HTR-8/SVneo (cell line): ENCODE measurements around the gene HBG2.
"Not testable (repeated sequence)": the region's sequence is repeated elsewhere in the genome, so short reads cannot be mapped to it uniquely, and the experiment has no call there.

Experiments
- DNase-seq: peaks from one replicate; pipeline ENCODE4 v3.0.0; 2011; ENCODE audit warnings: low spot score, mixed read lengths; ENCODE audit not compliant: insufficient read length
- FAIRE-seq: peaks from 2 replicates; lab custom pipeline; 2011; peaks lifted over from hg19 to GRCh38; lab: Jason Lieb, UNC

The HBG2 gene

DNA sequence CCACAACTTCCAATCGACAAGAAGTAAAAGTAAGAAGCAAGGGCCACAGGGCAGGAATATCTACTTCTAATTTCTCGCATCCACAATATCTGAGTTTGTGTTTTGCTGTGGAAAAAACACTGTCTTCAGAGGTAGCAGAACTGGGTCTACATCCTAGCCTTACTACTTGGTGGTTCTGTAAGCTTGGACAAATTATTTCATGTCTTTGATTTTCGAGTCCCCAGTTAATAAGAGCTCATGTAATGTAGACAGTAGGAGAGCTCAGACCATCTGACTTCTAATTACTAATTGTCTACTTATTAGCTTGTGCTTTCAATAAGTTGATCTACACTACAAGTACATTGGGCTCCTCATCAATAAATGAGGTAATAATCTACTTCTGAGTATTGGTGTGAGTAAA is 28.5 kb upstream of the HBG2 start:
- FAIRE-seq (no peak), DNase-seq (no peak)

DNA sequence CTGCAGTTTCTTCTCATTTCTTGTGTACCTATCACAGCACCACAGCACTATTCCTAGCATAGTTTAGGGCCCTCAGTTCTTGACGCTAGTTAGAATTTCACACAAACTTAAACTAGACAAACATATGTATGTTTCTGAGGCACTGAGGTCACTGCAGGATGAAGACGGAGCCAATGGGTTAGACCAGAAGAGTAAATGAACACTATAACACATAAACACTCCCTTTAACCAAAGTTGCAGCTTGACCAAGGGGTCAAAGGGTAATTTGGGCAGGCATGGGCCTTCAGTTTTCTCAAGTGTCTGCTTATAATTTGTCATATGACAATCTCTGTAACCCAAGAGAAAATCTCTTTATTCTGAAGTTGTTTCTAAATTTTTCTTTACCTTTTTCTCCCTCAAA is 28.0 kb upstream of the HBG2 start:
- no peak for DNase-seq
- FAIRE-seq = no peak

DNA sequence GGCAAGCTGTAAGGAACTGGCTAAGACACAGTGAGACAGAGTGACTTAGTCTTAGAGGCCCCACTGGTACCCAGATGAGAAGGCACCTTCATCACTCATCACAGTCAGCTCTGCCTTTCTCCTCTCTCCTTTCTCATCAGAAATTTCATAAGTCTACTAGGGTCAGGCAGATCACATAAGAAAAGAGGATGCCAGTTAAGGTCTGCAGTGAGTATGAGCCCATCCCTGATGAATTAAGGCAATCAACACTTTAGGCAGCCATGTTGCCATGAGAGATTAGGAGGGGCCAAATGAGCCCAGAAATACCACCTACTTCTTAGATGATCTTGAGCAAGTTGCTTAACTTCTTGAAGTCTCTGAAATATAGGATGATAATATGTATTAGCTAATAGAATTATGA is 27.0 kb upstream of the HBG2 start:
- FAIRE-seq (no peak), DNase-seq (no peak)

DNA sequence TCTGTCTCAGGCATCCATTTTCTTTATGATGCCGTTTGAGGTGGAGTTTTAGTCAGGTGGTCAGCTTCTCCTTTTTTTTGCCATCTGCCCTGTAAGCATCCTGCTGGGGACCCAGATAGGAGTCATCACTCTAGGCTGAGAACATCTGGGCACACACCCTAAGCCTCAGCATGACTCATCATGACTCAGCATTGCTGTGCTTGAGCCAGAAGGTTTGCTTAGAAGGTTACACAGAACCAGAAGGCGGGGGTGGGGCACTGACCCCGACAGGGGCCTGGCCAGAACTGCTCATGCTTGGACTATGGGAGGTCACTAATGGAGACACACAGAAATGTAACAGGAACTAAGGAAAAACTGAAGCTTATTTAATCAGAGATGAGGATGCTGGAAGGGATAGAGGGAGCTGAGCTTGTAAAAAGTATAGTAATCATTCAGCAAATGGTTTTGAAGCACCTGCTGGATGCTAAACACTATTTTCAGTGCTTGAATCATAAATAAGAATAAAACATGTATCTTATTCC is 26.1 kb upstream of the HBG2 start:
- FAIRE-seq = no peak
- DNase-seq = peak; percentile 78

DNA sequence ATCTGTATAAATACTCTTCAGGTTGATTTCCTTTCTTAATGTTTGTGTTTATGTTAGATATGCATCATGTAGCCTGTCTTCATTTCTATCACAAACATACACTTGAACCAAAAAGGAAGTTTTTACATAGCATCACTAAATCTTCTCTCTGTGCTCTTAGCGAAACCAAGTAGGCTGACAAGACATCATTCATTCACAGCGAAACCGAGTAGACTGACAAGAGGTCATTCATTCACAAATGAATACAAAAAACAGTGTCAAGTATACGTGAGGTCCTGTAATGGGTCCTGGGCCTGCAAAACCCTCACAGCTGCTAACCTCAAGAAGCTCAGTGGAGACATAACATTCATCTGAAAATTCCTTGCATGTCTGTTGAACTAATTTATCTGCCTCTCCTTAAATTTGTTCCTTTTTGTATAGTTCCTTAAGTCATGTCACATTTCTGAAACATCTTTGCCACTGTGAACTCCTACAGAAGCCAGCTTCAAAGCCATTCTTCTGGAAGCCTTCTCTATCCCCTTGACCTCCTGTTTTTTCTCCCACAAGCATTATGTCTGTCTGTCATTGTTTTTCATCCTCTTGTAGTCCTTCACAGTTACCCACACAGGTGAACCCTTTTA is 25.0 kb upstream of the HBG2 start:
- FAIRE-seq (no peak), DNase-seq (no peak)

DNA sequence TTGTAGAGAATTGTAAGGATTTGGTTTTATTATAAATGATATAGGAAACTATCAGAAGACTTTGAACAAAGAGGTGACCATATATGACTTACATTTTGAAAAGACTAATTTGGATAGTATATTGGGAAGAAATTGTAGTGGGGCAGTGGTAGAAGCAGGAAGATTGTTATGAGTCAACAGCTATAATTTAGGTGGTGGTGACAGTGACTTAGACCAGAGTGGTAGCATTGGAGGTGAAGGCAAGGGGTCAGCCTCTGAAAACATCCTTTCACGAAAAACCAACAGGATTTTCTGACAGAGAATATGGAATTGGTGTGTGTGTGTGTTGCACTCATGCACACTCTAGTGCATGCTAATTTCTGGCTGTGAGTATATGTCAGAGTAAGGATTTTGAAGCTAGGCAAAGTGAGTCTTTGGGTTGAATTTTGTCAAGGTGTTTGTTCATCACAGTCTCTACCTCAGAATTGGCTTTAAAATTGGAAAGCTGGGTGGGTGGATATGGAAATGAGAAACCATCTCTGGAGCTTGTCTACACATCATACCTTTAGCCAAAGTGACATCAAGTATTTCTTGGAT is 23.3 kb upstream of the HBG2 start:
- no peak for FAIRE-seq

DNA sequence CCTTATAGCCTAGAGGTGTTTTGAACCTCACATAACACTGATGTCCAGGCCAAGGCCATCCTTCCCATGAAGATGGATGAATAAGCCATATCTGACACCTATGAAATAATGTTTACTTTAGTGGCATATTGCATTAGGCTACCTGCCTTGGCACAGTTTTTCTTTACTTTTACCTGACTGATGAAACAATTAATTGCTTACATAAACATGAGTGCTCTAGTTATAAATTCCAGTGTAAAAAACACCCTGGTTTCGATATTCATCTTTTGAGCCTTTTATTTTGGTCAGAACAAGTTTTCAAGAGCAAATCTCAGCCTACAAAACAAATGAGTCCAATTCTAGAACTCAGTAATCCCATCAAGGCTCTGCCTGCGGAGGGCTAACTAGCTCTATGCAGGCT is 22.1 kb upstream of the HBG2 start:
- DNase-seq (no peak), FAIRE-seq (no peak)

More for the DNA sequence above, 23.3 kb upstream of the HBG2 start:
- DNase-seq = no peak

DNA sequence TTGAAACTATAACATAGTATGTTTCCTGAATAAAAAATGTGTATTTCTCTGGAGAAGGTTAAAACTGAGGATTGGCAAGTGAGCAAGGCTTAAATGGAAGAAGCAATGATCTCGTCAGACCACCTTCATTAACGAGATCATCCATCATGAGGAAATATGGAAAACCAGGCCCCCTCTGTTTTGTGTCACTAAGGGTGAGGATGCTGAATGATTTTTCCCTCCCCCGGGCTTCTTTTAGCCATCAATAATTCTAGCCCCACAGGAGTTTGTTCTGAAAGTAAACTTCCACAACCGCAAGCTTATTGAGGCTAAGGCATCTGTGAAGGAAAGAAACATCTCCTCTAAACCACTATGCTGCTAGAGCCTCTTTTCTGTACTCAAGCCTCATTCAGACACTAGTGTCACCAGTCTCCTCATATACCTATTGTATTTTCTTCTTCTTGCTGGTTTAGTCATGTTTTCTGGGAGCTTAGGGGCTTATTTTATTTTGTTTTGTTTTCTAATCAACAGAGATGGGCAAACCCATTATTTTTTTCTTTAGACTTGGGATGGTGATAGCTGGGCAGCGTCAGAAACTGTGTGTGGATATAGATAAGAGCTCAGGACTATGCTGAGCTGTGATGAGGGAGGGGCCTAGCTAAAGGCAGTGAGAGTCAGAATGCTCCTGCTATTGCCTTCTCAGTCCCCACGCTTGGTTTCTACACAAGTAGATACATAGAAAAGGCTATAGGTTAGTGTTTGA is 21.0 kb upstream of the HBG2 start:
- no peak for DNase-seq
- no peak for FAIRE-seq

DNA sequence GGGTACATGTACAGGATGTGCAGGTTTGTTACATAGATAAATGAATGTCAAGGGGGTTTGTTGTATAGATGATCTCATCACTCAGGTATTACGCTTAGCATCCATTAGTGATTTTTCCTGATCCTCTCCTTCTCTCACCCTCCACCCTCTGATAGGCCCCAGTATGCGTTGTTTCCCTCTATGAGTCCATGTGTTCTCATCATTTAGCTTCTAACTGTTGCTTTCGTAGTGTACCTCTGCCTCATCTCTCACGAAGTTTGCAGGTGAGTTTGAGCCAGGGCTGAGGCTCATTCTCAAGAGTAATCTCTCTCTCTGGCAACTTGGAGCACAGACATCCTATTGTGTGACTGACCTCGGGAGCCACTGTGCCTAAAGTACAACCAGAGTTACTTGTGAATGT is 19.8 kb upstream of the HBG2 start:
- DNase-seq (no peak), FAIRE-seq (peak; percentile 54)

DNA sequence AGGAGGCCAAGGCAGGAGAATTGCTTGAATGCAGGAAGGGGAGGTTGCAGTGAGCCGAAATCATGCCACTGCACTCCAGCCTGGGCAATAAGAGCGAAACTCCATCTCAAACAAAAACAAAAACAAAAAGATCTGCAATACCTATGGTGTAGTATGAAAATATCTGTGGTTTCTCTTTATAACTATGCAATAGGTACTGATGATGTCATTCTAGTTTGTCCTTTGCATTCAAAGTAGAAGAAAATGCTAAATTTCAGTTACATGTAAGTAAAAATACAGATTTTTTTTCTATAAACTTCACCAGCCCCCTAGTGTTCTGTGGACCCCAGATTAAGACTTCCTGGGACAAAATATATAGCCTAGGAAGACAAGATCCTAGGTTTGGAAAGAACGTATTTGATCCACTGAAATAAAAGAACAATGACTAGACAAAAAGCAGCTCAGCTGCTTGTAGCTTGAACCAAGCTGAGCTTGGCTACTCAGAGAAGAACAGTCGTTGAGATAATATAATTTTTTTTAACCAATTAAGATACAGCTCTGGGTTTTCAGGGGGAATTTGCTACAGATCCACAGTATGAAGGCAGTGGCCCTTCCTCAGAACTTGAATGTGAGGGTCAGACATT is 17.9 kb upstream of the HBG2 start:
- FAIRE-seq (no peak), DNase-seq (no peak)

DNA sequence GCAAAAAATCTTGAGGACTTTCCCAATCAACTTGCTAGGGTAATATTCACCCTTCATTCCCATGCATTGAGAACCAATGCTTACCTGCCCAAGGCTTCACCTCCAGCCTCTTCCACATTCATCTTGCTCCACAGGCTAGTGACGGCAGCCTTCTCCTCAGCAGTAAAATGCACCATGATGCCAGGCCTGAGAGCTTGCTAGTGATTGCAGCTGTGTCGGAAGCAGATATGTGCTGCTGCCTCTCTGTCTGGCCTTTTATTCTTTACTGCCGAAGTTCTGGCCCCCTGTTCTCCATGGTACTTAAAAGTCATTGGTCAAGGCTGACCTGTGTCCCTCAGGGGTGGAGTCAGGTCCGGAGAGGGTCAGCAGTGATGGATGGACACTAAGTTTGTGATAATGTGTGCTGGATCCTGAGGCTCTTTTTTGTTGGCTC is 15.2 kb upstream of the HBG2 start, which contains the start of gene HBE1:
Gene HBE1, minus strand, starts transcription at position 231 of the 433 bp plus-strand sequence. Its CDS starts 55 bp downstream, at position 176.
- FAIRE-seq (no peak), DNase-seq (no peak)

DNA sequence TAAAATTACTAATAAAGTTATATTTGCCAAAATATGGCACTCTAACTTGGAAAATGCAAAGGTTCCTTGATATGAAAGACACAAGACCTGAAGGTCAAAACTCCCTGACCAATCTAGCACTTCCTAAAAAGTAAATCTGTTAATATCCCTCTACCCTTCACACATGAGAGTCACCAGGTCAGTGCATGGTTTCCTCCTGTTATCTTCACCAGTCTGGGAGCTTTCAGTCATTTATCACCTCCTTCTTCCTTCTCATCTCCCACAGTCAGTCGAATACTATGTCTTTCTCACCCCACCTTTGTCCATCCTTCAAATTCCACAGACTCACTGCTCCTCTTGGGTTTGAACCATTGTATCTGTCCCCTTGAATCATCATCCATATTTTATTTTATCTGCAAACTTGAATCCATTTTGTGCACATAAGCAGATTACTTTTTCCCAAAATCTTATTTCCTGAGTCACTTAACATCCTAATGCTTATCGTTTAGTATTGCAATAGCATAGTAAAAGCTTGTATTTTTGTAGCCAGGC is 12.5 kb upstream of the HBG2 start:
- FAIRE-seq = no peak
- no peak for DNase-seq

DNA sequence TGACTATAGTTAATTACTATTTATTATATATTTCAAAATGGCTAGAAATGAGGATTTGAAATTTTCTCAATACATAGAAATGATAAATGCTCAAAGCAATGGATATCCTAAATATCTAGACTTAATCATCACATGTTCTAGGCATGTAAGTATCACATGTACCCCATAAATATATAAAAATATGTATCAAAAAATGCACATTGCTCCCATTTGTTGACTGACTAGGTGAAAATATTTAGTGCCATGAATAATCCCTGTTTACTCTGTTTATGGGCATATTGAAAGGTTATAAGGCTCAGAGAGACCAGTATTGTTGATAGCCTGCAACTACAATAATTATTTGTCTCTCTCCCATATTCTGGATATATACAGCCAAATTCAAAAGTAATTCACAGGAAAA is 12.0 kb upstream of the HBG2 start:
- DNase-seq = no peak
- no peak for FAIRE-seq

DNA sequence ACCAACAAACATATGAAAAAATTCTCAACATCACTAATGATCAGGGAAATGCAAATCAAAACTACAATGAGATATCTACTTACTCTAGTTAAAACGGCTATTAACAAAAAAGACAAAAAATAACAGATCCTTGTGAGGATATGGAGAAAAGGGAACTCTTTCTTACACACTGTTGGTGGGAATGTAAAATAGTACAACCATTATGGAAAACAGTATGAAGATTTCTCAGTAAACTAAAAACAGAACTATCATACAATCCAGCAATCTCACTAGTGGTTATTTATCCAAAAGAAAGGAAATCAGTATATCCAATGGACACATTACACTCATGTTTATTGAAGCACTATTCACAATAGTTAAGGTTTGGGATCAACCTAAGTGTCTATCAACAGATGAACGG is 11.3 kb upstream of the HBG2 start:
- no peak for FAIRE-seq

DNA sequence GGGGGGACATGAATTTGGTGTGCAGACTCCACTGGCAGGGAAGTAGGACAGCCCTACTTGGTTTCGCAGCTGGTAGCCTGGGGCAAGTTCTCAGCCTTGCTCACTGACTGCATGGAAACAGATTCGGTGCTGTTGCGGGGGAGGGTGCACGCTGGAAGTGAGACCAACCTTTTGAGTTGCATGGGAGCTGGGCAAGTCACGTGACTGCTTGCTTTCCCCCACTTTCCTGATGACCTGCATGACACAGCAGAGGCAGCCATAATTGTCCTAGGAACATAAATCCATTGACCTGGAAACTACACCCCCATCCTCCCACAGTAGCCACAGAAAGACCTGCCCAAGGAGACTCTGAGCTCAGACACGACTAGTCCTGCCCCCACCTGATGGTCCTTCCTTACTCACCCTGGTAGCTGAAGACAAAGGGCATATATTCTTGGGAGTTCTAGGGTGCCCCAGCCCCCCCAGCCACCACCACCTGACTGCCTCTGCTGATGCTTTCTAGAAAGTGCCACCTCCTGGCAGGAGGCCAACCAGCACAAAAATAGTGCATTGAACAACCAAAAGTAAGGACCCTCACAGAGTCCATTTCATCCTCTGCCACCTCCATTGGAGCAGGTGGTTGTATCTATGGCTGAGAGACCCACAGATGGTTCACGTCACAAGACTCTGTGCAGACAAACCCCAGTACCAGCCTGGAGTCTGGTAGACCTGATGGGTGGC is 4.1 kb upstream of the HBG2 start:
- FAIRE-seq = no peak
- no peak for DNase-seq

More for the DNA sequence above, 11.3 kb upstream of the HBG2 start:
- no peak for DNase-seq

DNA sequence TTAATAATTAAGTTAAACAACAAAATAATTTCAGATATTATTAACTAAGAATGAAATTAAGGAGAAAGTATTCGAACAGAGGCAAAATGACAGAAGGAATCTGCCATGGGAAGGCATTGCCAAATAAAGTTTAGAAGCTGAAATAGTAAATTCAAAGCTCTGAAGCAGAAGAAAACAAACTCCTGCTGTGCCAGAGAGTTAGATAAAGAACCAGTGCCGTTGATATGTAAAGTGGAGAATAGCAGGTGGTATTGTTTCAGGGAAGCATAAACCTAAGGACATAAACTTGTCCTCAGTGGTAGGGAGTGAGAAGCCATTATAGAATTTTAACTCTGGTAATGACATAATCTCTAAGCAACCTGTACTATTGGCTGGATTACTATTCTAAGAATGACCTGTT is 2.7 kb upstream of the HBG2 start:
- no peak for DNase-seq
- FAIRE-seq = no peak

DNA sequence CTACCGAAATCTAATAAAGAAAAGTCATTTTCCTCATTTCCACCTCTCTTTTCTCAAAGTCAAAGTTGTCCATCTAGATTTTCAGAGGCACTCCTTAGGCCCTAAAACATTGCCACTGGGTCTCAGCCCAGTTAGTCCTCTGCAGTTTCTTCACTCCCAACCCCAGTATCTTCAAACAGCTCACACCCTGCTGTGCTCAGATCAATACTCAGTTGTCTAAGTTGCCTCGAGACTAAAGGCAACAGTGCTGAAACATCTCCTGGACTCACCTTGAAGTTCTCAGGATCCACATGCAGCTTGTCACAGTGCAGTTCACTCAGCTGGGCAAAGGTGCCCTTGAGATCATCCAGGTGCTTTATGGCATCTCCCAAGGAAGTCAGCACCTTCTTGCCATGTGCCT is 558 bp downstream of the HBG2 start:
- DNase-seq, FAIRE-seq: not testable (repeated sequence)

DNA sequence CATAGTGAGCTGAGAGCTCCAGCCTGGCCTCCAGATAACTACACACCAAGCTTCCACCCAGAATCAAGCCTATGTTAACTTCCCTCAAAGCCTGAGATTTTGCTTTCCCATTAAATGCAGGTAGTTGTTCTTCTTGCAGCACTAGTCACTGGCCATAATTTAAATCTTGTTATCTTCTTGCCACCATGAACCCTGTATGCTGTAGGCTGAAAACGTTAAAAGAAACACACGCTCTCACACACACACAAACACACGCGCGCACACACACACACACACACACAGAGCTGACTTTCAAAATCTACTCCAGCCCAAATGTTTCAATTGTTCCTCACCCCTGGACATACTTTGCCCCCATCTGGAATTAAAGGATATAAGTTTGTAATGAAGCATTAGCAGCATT is 1.1 kb downstream of the HBG2 start:
- not testable (repeated sequence) for DNase-seq, FAIRE-seq

DNA sequence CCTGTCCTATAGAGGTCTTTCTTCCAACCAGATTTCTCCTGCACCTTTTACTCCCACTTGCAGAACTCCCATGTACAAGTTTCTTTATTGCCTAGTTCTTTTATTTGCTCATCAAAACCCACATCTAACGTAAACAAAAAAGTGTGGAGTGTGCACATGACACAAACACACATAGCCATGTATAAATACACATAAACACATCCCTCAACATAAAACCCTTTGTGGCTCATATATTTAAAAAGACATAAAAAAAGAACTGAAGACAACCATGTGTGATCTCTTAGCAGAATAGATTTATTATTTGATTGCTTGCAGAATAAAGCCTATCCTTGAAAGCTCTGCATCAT is 1.7 kb downstream of the HBG2 start:
- no peak for FAIRE-seq

More for the DNA sequence above, 1.7 kb downstream of the HBG2 start:
- DNase-seq = no peak
